ENCODE results near the gene IGFBP4.
A peak's percentile ranks its signal among the peaks of the same experiment; 100 is the strongest.

IGFBP4 gene

DNA sequence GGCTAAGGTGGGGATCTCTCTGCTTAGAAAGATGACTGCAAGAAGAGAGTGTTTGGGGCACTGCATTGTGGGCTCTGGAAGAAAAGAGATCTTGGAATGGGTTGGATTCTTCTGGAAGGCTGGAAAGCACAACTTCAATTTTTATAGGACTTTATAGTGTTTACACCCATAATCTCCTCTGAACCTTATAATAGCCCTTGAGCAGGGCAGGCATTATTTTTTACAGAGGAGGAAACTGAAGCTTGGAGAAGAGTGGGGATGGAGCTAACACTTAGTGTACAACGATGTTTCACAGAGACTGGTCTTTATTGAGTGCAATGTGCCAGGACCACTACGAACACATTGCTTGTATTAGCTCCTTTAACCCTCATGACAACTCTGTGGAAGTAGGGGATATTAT, 47.7 kb downstream of the IGFBP4 start:
- no peak for DNase-seq (ENCODE audit: low spot score)

GRCh38 chr17:40491486-40491885, 48.2 kb downstream of the IGFBP4 start:
- no peak for DNase-seq (ENCODE audit: low spot score)

GRCh38 chr17:40493697-40494096, 50.4 kb downstream of the IGFBP4 start:
- no peak for DNase-seq (ENCODE audit: low spot score)

- DNase-seq (ENCODE audit: low spot score) = no peak
Measured at GRCh38 chr17:40495140-40495539, 51.9 kb downstream of the IGFBP4 start.

- no peak for DNase-seq (ENCODE audit: low spot score)
Measured at GRCh38 chr17:40496170-40496569, 52.9 kb downstream of the IGFBP4 start.

- DNase-seq (ENCODE audit: low spot score) = no peak
Measured at GRCh38 chr17:40496634-40497420, 53.6 kb downstream of the IGFBP4 start.

DNA sequence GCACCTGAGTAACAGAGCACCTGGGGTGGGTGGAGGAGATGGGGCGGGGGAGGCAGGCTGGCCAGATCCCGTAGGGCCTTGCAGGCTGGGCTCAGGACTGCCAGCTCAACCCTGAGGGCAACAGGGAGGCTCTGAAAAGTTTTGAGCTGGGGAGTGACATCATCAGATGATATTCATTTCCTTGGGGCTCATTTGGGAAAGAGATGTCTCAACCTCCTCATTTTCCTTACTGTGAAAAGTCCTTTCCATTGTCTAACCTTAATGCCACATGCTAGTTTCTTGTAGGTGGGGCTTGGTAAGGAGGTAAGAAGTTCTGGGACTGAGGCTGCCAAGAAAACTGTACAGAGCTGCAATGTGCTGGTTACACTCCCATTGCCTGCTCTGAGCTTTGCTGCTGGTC, 54.4 kb downstream of the IGFBP4 start:
- DNase-seq (ENCODE audit: low spot score) = no peak

DNA sequence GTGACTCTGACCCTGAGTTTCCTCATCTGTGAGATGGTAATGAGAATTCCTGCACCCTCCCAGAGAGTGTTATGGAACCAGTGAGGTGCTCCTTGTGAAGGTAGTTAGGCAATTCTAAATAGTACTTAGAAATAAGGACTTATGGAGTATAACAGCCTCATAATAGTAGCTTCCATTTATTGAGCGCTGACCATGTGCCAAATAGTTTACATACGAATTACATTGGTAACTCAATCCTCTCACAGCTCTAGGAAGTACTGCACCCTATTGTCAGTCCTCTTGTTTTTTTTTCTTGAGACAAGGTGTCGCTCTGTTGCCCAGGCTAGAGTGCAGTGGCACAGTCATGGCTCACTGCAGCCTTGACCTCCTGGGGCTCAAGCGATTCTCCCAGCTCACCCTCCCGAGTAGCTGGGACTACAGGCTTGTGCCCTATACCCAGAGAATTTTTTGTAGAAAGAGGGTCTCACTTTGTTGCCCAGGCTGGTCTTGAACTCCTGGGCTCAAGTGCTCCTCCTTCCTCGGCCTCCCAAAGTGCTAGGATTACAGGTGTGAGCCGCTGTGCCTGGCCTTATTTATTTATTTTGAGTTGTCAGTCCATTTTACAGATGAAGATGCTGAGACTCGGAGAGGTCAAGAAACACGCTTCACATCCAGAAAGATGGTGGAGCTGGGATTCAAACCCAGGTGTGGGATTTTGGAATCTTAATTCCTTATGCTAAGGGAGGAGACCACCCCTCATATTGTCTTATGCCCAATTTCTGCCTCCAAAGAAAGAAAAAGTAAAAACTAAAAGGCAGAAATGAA, 55.2 kb downstream of the IGFBP4 start:
- no peak for DNase-seq (ENCODE audit: low spot score)

DNA sequence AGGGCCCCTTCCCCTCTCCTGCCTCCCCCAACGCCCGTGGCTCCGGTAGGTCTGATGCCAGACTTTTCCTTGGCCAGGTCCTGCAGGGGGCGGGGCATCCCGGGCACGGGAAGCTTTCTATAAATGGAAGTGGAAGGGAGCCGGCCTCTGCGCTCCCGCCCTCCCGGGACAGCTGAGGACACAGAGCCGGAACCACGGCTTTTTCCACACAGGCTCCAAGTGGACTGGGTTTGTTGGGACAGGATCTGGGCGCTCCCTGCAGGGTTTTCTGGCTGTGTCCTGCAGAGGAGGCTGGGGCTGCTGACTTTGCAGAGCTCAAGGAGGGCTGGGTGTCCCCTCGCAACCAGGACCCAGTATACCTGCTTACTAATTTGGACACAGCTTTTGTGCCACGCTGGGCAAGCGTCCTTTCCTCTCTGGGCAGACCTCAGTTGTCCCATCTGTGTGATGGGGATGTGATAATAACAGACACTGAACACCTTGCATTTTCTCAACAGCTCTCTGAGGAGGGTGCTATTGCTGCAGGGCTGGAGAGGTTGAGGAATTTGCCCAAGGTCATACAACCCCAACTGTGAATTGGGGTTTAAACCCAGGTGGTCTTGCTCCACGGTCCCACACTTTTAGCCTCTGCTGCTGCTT, 56.4 kb downstream of the IGFBP4 start:
- DNase-seq (ENCODE audit: low spot score) = peak; percentile 64

GRCh38 chr17:40500190-40500589, 56.9 kb downstream of the IGFBP4 start:
- DNase-seq (ENCODE audit: low spot score) = no peak

- DNase-seq (ENCODE audit: low spot score) = no peak
Measured at GRCh38 chr17:40500709-40501108, 57.5 kb downstream of the IGFBP4 start.

- no peak for DNase-seq (ENCODE audit: low spot score)
Measured at GRCh38 chr17:40501499-40501911, 58.3 kb downstream of the IGFBP4 start, which contains the start of gene TNS4. Gene TNS4, minus strand, starts transcription at chr17:40501623. Its CDS starts 5,198 bp downstream, at chr17:40496425.

GRCh38 chr17:40502716-40503115, 59.5 kb downstream of the IGFBP4 start:
- DNase-seq (ENCODE audit: low spot score) = no peak

- no peak for DNase-seq (ENCODE audit: low spot score)
Measured at GRCh38 chr17:40503154-40503553, 59.9 kb downstream of the IGFBP4 start.

DNA sequence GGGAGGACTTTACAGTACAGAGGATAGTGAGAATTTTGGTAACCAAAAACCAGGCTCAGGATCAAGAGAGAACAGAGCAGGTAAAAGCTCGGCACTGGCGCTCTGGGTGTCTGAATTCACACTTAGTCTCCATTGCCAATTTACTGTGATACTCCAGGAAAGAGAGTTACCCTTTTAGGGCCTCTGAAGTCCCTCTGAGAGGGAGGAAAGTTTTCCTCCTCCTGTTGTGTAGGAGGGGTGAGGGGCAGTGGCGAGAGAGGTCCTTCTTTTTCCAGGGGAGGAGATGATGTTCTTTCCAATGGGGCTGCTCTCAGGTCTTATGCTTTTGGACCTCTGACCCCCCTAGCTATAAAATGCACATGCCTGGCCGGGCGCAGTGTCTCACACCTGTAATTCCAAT, 63.5 kb downstream of the IGFBP4 start:
- no peak for DNase-seq (ENCODE audit: low spot score)
